LNCaP clone FGC (cell line): ENCODE data around the gene APOA1.

ENCODE experiments used
- DNase-seq: peaks from one replicate; pipeline ENCODE4 v3.0.0-alpha.2; 2011; ENCODE audit warnings: low read depth
- H3K4me3 ChIP-seq: 2 replicates; pipeline ENCODE4 v1.5.1; 2011; ENCODE audit warnings: mild to moderate bottlenecking, low read depth, low read length, control low read depth
- CTCF ChIP-seq: IDR thresholded peaks from 2 replicates; pipeline ENCODE4 v1.5.1; 2012; ENCODE audit warnings: mild to moderate bottlenecking; ENCODE audit not compliant: control insufficient read depth, insufficient read depth; ENCODE audit errors: extremely low read depth

Gene APOA1

GRCh38 chr11:116842909-116843308 is 5.5 kb upstream of the APOA1 start:
- no peak for DNase-seq
- H3K4me3 ChIP-seq = no peak overlapping the region
- no peak for TF ChIP-seq CTCF

- H3K4me3 ChIP-seq = no peak overlapping the region
- DNase-seq = no peak
- TF ChIP-seq CTCF = no peak
These were observed 4.7 kb upstream of the APOA1 start for GRCh38 chr11:116842117-116842516.

- no peak for TF ChIP-seq CTCF
- DNase-seq = no peak
- no peak overlapping the region for H3K4me3 ChIP-seq
These were observed 3.4 kb upstream of the APOA1 start for GRCh38 chr11:116840746-116841296.

- no peak overlapping the region for H3K4me3 ChIP-seq
- no peak for TF ChIP-seq CTCF
- DNase-seq = no peak
These were observed 2.9 kb upstream of the APOA1 start for GRCh38 chr11:116840224-116840745.

GRCh38 chr11:116838321-116839084 is 1.1 kb upstream of the APOA1 start:
- H3K4me3 ChIP-seq = no peak overlapping the region
- no peak for TF ChIP-seq CTCF
- DNase-seq = no peak

- DNase-seq = no peak
- TF ChIP-seq CTCF = no peak
- H3K4me3 ChIP-seq = no peak overlapping the region
These were observed 810 bp downstream of the APOA1 start for GRCh38 chr11:116836632-116836991.
